WTC11 (cell line): ENCODE data around the gene PRR33. TPM values are rescaled to one million over a fixed set of nuclear protein-coding genes. Genes with fewer than 3 reads are reported as not detected.
A peak's percentile ranks its signal among the peaks of the same experiment; 100 is the strongest.

Experiments
- ATAC-seq: fragments of 200-7000 bp; cut with Tn5 transposase; 2 replicates; pipeline ENCODE4 v1.10.0; 2021; ENCODE audit warnings: mild to moderate bottlenecking, moderate library complexity
- CTCF ChIA-PET: fragments of 300-600 bp; sonication (Branson Sonifier 250); formaldehyde crosslinking; loops from one replicate; lab custom pipeline; 2021; ENCODE audit warnings: antibody characterized with exemption; lab: Charles Lee
- POLR2A ChIA-PET: fragments of 350-600 bp; sonication (Branson Sonifier 250); formaldehyde crosslinking; loops from one replicate; lab custom pipeline; 2021; ENCODE audit warnings: antibody characterized with exemption; lab: Charles Lee
- DNase-seq: peaks from one replicate; pipeline ENCODE4 v3.0.0; 2021; ENCODE audit warnings: low spot score
- H3K27ac Mint-ChIP-seq: 2 replicates; pipeline ENCODE4 v1.8.0; 2021; ENCODE audit warnings: mixed read lengths
- H3K27me3 Mint-ChIP-seq: 2 replicates; pipeline ENCODE4 v1.8.0; 2021; ENCODE audit warnings: low read depth, mild to moderate bottlenecking, moderate library complexity, mixed read lengths
- H3K36me3 Mint-ChIP-seq: 2 replicates; pipeline ENCODE4 v1.8.0; 2021; ENCODE audit warnings: mixed read lengths
- H3K4me1 Mint-ChIP-seq: 2 replicates; pipeline ENCODE4 v1.8.0; 2022; ENCODE audit warnings: mixed read lengths
- H3K4me3 Mint-ChIP-seq: 2 replicates; pipeline ENCODE4 v1.8.0; 2021; ENCODE audit warnings: mild to moderate bottlenecking, moderate library complexity, mixed read lengths
- H3K9me3 Mint-ChIP-seq: 2 replicates; pipeline ENCODE4 v1.8.0; 2021; ENCODE audit warnings: mixed read lengths
- ATF2 ChIP-seq: sonication (generic); formaldehyde crosslinking; IDR thresholded peaks from 2 replicates; pipeline ENCODE4 v1.8.1; 2022; ENCODE audit warnings: low read depth, missing genetic modification reagents, borderline replicate concordance
- ATF3 ChIP-seq: sonication (generic); formaldehyde crosslinking; conservative IDR thresholded peaks from 2 replicates; pipeline ENCODE4 v1.8.1; 2022; ENCODE audit warnings: mild to moderate bottlenecking, missing genetic modification reagents
- CTCF ChIP-seq: fragments of 200-600 bp; IDR thresholded peaks from 2 replicates; pipeline ENCODE4 v1.8.0; 2022; ENCODE audit warnings: antibody characterized with exemption
- E2F1 ChIP-seq: sonication (generic); formaldehyde crosslinking; IDR thresholded peaks from 2 replicates; pipeline ENCODE4 v1.8.0; 2022; ENCODE audit warnings: mild to moderate bottlenecking, missing genetic modification reagents
- E2F4 ChIP-seq: sonication (generic); formaldehyde crosslinking; IDR thresholded peaks from 2 replicates; pipeline ENCODE4 v1.8.1; 2022; ENCODE audit warnings: low read depth, mild to moderate bottlenecking, moderate library complexity, missing genetic modification reagents, borderline replicate concordance
- ELF4 ChIP-seq: sonication (generic); formaldehyde crosslinking; IDR thresholded peaks from 2 replicates; pipeline ENCODE4 v1.8.1; 2022; ENCODE audit warnings: low read depth, mild to moderate bottlenecking, moderate library complexity, missing genetic modification reagents
- ERG ChIP-seq: fragments of 250-450 bp; sonication (Bioruptor Pico); IDR thresholded peaks from 2 replicates; pipeline ENCODE4 v1.8.0; 2021; ENCODE audit warnings: mild to moderate bottlenecking
- FOXK1 ChIP-seq: sonication (generic); formaldehyde crosslinking; IDR thresholded peaks from 2 replicates; pipeline ENCODE4 v1.8.0; 2022; ENCODE audit warnings: mild to moderate bottlenecking, moderate library complexity, missing genetic modification reagents
- IRF1 ChIP-seq: sonication (generic); formaldehyde crosslinking; IDR thresholded peaks from 2 replicates; pipeline ENCODE4 v1.8.0; 2023; ENCODE audit warnings: missing genetic modification reagents
- IRF2 ChIP-seq: sonication (generic); formaldehyde crosslinking; IDR thresholded peaks from 2 replicates; pipeline ENCODE4 v1.8.0; 2022; ENCODE audit warnings: low read depth, missing genetic modification reagents, borderline replicate concordance
- KAT7 ChIP-seq: sonication (generic); formaldehyde crosslinking; IDR thresholded peaks from 2 replicates; pipeline ENCODE4 v1.8.1; 2023; ENCODE audit warnings: missing genetic modification reagents, mild to moderate bottlenecking, borderline replicate concordance
- NFYB ChIP-seq: sonication (generic); formaldehyde crosslinking; conservative IDR thresholded peaks from 2 replicates; pipeline ENCODE4 v1.8.0; 2022; ENCODE audit warnings: low read depth, missing genetic modification reagents
- NR3C1 ChIP-seq: sonication (generic); formaldehyde crosslinking; conservative IDR thresholded peaks from 2 replicates; pipeline ENCODE4 v1.8.1; 2023; ENCODE audit warnings: low read depth, mild to moderate bottlenecking, missing genetic modification reagents
- PRRX2 ChIP-seq: fragments of 250-450 bp; sonication (Bioruptor Pico); IDR thresholded peaks from 2 replicates; pipeline ENCODE4 v1.8.0; 2021; ENCODE audit warnings: mild to moderate bottlenecking
- RORB ChIP-seq: fragments of 250-450 bp; sonication (Bioruptor Pico); IDR thresholded peaks from 2 replicates; pipeline ENCODE4 v1.9.0; 2021; ENCODE audit warnings: mild to moderate bottlenecking
- STAT6 ChIP-seq: sonication (generic); formaldehyde crosslinking; conservative IDR thresholded peaks from 2 replicates; pipeline ENCODE4 v1.8.1; 2023; ENCODE audit warnings: mild to moderate bottlenecking, low read depth, missing genetic modification reagents, moderate library complexity
- ZNF121 ChIP-seq: sonication (generic); formaldehyde crosslinking; IDR thresholded peaks from 2 replicates; pipeline ENCODE4 v1.8.0; 2023; ENCODE audit warnings: missing genetic modification reagents
- total RNA-seq: library from RNA; stranded (reverse); gene quantifications from 3 replicates; pipeline ENCODE4 v1.2.3, GENCODE V29; 2021

The PRR33 gene
- total RNA-seq, 1 experiment from 2014 or later = not detected

- TF ChIP-seq E2F4 (CRISPR knock-in tag) (no peak), KAT7 (CRISPR knock-in tag) (no peak), ERG (CRISPR knock-in tag) (no peak)
Observed at GRCh38 chr11:1883346-1884302, 8.1 kb downstream of the PRR33 start (continued).

GRCh38 chr11:1882265-1883238 is 9.1 kb downstream of the PRR33 start:
- Mint-ChIP-seq H3K36me3 (no peaks in the 10 kb centered on the region), H3K27ac (no peak overlapping the region), H3K9me3 (no peaks in the 10 kb centered on the region), H3K4me3 (no peak overlapping the region), H3K27me3 (no peaks in the 10 kb centered on the region; the same call in 1 of the 2 replicates), H3K4me1 (no peaks in the 10 kb centered on the region)
- DNase-seq (peak; percentile 89), ATAC-seq (peak; percentile 97)
- POLR2A ChIA-PET = interaction anchor here (0.6 to 1.0 kb wide), 3 partner anchors 86 to 254 kb away, joined by 3 read pairs; no protein-coding TSS in a partner anchor
- CTCF ChIA-PET = interaction anchor here (0.5 to 3.8 kb wide), 92 partner anchors 9 to 416 kb away, joined by 3 to 159 read pairs (median 5); partner anchors contain the start of genes H19, IGF2, LSP1 and MRPL23
- 0 out of 2 replicates have a peak, but pooled peaks have one; percentile 22 for TF ChIP-seq ZNF121 (CRISPR knock-in tag)
- TF ChIP-seq PRRX2 (CRISPR knock-in tag) = no peak
- TF ChIP-seq ATF2 (CRISPR knock-in tag) = no peak
- no peak for TF ChIP-seq IRF1 (CRISPR knock-in tag)
- TF ChIP-seq IRF2 = no peak
- no peak for TF ChIP-seq ELF4 (CRISPR knock-in tag)
- no peak for TF ChIP-seq E2F1 (CRISPR knock-in tag)
- TF ChIP-seq NR3C1 (CRISPR knock-in tag) = no peak
- no peak for TF ChIP-seq STAT6 (CRISPR knock-in tag)
- peak; percentile 95 for TF ChIP-seq CTCF
- TF ChIP-seq RORB = no peak
- no peak for TF ChIP-seq FOXK1 (CRISPR knock-in tag)
- TF ChIP-seq NFYB (CRISPR knock-in tag) = no peak
- no peak for TF ChIP-seq ATF3 (CRISPR knock-in tag)
